ENCODE measurements around the gene UNC5B.

GRCh38 chr10:71185209-71185608 lies 27.2 kb upstream of the UNC5B start:
- TF ChIP-seq, protein P1, sequence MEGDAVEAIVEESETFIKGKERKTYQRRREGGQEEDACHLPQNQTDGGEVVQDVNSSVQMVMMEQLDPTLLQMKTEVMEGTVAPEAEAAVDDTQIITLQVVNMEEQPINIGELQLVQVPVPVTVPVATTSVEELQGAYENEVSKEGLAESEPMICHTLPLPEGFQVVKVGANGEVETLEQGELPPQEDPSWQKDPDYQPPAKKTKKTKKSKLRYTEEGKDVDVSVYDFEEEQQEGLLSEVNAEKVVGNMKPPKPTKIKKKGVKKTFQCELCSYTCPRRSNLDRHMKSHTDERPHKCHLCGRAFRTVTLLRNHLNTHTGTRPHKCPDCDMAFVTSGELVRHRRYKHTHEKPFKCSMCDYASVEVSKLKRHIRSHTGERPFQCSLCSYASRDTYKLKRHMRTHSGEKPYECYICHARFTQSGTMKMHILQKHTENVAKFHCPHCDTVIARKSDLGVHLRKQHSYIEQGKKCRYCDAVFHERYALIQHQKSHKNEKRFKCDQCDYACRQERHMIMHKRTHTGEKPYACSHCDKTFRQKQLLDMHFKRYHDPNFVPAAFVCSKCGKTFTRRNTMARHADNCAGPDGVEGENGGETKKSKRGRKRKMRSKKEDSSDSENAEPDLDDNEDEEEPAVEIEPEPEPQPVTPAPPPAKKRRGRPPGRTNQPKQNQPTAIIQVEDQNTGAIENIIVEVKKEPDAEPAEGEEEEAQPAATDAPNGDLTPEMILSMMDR (IDR thresholded peaks at IDR 0.05): no peak
- TF ChIP-seq POLR2A (IDR thresholded peaks at IDR 0.05): no peak
